Calu3 (cell line): ENCODE results near the gene ANKLE2. TPM values are rescaled to one million over a fixed set of nuclear protein-coding genes. Genes with fewer than 3 reads are reported as not detected.

Source experiments
- BruUV-seq: library from RNA; stranded (reverse); fragments of 400-500 nt; replicated peaks from 2 replicates; lab custom pipeline; 2021; lab: Mats Ljungman, UMichigan
- CTCF ChIA-PET: fragments of 300-600 bp; sonication (Branson Sonifier 250); formaldehyde crosslinking; loops from one replicate; lab custom pipeline; 2022; ENCODE audit warnings: antibody characterized with exemption; lab: Charles Lee
- DNase-seq: peaks from one replicate; pipeline ENCODE4 v3.0.0; 2022
- H3K27ac Mint-ChIP-seq: one replicate; pipeline ENCODE4 v1.8.0; 2022; ENCODE audit warnings: mixed read lengths; ENCODE audit not compliant: unreplicated experiment
- H3K27me3 Mint-ChIP-seq: one replicate; pipeline ENCODE4 v1.8.0; 2022; ENCODE audit warnings: mixed read lengths; ENCODE audit not compliant: unreplicated experiment
- H3K36me3 Mint-ChIP-seq: one replicate; pipeline ENCODE4 v1.8.0; 2022; ENCODE audit warnings: mild to moderate bottlenecking, moderate library complexity, mixed read lengths; ENCODE audit not compliant: insufficient read depth, unreplicated experiment
- H3K4me1 Mint-ChIP-seq: one replicate; pipeline ENCODE4 v1.8.0; 2022; ENCODE audit warnings: mild to moderate bottlenecking, low read depth, mixed read lengths; ENCODE audit not compliant: unreplicated experiment
- H3K4me3 Mint-ChIP-seq: one replicate; pipeline ENCODE4 v1.8.0; 2022; ENCODE audit warnings: mild to moderate bottlenecking, low read depth, moderate library complexity, mixed read lengths; ENCODE audit not compliant: unreplicated experiment
- H3K9me3 Mint-ChIP-seq: one replicate; pipeline ENCODE4 v1.8.0; 2022; ENCODE audit warnings: low read depth, mixed read lengths; ENCODE audit not compliant: unreplicated experiment
- intact Hi-C: fragments of 100-400 bp; cut with micrococcal nuclease; formaldehyde crosslinking; loops from one replicate; pipeline ENCODE4 v1.10.0; 2022; ENCODE audit not compliant: unreplicated experiment
- total RNA-seq: library from RNA; stranded (reverse); gene quantifications from 2 replicates; pipeline ENCODE4 v1.2.3, GENCODE V29; 2022
- TF ChIP-seq, protein P1 (sequence below): fragments of 200-600 bp; IDR thresholded peaks from one replicate; pipeline ENCODE4 v1.8.0; 2022; ENCODE audit warnings: antibody characterized with exemption; ENCODE audit not compliant: unreplicated experiment

Gene ANKLE2
- total RNA-seq, 1 experiment from 2014 or later: 190 TPM

DNA sequence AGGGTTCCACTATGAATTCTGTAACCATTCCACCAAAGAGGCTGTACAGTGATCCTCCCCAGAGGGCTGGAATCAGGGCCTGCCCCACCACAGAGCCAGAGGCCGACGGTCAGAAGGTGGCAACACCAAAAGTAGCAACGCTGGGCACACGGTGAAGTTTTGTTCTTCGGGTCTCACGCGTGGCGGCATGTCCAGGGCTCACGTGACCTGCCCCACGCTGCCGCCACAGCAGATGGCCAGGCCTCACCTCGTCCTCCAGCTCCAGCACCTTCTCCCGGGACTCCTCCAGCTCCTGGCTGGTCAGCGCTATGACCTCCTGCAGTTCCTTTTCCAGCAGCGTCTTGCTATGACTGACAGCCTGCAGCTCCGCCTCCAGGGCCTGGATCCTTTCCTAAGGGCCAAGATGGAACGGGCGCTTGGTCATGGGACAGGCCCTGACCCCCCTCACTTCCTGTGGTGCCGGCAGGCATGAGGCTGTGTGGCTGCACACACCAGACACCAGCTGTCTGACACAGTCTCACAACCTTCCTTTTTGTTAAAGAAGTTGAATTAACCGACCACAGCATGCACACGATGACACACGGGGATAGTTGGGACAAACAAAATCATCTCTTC is 22.4 kb upstream of the ANKLE2 start:
- Mint-ChIP-seq H3K27me3 (no peaks in the 10 kb centered on the region), H3K9me3 (no peaks in the 10 kb centered on the region), H3K4me3 (no peak overlapping the region), H3K27ac (no peak overlapping the region), H3K36me3 (peaks cover 92% of the 10 kb centered on the region), H3K4me1 (no peaks in the 10 kb centered on the region)
- CTCF ChIA-PET: no interaction called here
- TF ChIP-seq, protein P1, sequence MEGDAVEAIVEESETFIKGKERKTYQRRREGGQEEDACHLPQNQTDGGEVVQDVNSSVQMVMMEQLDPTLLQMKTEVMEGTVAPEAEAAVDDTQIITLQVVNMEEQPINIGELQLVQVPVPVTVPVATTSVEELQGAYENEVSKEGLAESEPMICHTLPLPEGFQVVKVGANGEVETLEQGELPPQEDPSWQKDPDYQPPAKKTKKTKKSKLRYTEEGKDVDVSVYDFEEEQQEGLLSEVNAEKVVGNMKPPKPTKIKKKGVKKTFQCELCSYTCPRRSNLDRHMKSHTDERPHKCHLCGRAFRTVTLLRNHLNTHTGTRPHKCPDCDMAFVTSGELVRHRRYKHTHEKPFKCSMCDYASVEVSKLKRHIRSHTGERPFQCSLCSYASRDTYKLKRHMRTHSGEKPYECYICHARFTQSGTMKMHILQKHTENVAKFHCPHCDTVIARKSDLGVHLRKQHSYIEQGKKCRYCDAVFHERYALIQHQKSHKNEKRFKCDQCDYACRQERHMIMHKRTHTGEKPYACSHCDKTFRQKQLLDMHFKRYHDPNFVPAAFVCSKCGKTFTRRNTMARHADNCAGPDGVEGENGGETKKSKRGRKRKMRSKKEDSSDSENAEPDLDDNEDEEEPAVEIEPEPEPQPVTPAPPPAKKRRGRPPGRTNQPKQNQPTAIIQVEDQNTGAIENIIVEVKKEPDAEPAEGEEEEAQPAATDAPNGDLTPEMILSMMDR: no peak
- intact Hi-C loops: no loop called here
- DNase-seq: no peak
- BruUV-seq: no TSS peak

- CTCF ChIA-PET: interaction anchor here (0.7 kb wide), 2 partner anchors 126 to 159 kb away, joined by 3 to 4 read pairs; no protein-coding TSS in a partner anchor
Observed at GRCh38 chr12:132781938-132782337, 20.3 kb upstream of the ANKLE2 start.

DNA sequence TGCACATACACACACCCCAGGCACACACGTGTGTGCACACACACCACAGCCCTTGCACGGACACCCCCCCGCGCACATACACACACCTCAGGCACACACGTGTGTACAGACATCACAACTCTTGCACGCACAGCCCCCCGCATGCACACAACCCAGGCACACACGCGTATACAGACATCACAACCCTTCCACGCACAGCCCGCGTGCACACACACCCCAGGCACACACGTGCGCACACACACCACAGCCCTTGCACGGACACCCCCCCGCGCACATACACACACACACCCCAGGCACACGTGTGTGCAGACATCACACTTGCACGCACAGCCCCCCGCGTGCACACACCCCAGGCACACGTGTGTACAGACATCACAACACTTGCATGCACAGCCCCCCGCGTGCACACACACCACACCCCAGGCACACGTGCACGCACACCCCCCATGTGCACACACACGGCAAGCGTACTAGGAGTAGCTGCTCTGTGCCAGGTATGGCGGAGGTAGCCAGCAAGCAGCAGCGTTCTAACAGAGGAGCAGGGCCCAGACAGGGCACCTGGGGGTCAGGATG is 18.2 kb upstream of the ANKLE2 start:
- intact Hi-C loops: no loop called here
- Mint-ChIP-seq H3K27ac (no peak overlapping the region), H3K4me1 (no peaks in the 10 kb centered on the region), H3K27me3 (no peaks in the 10 kb centered on the region), H3K9me3 (no peaks in the 10 kb centered on the region), H3K36me3 (peaks cover 90% of the 10 kb centered on the region), H3K4me3 (no peak overlapping the region)
- TF ChIP-seq, protein P1: no peak
- no peak for DNase-seq
- BruUV-seq: no TSS peak
- CTCF ChIA-PET: interaction anchor here (0.6 kb wide), 1 partner anchor 1261 kb away, joined by 3 read pairs; no protein-coding TSS in a partner anchor

More at GRCh38 chr12:132781938-132782337, 20.3 kb upstream of the ANKLE2 start:
- no TSS peak for BruUV-seq
- H3K36me3 Mint-ChIP-seq: peaks cover 89% of the 10 kb centered on the region
- H3K27me3 Mint-ChIP-seq: no peaks in the 10 kb centered on the region
- no peak overlapping the region for H3K27ac Mint-ChIP-seq
- no peak overlapping the region for H3K4me3 Mint-ChIP-seq
- TF ChIP-seq, protein P1: no peak
- intact Hi-C loops: no loop called here
- no peaks in the 10 kb centered on the region for H3K4me1 Mint-ChIP-seq
- no peaks in the 10 kb centered on the region for H3K9me3 Mint-ChIP-seq
- no peak for DNase-seq

DNA sequence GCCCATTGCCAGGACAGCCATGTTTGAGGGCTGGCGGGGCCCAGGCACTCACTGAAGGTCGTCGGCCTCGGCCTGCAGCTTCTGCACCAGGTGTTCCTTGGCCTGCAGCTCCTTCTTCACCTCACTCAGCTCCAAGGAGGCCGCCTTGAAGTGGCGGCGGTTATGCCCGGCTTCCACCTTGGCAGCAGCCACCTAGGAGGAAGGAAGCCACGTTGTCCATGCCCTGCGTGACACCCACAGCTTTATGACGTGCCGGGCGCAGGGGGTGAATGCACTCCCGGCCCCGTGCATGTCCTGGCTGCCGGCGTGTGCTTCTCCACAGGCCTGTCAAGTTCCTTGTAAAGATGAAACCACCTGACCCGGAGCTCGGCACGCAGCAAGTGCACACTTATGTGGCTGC is 16.0 kb upstream of the ANKLE2 start:
- H3K36me3 Mint-ChIP-seq: peaks cover 91% of the 10 kb centered on the region
- no TSS peak for BruUV-seq

More for the DNA sequence above, 16.0 kb upstream of the ANKLE2 start:
- no peak overlapping the region for H3K27ac Mint-ChIP-seq
- CTCF ChIA-PET: no interaction called here
- no peaks in the 10 kb centered on the region for H3K27me3 Mint-ChIP-seq
- no peaks in the 10 kb centered on the region for H3K4me1 Mint-ChIP-seq
- no peak overlapping the region for H3K4me3 Mint-ChIP-seq
- TF ChIP-seq, protein P1: no peak
- DNase-seq: no peak
- H3K9me3 Mint-ChIP-seq: no peaks in the 10 kb centered on the region
- intact Hi-C loops: no loop called here
